Parathyroid adenoma (tissue), 2 donors: ENCODE results near the gene MAPK9.

Experiments
- H2AFZ ChIP-seq: fragments of 300-600 bp; sonication (generic); one replicate; pipeline ENCODE4 v1.7.0; 2017; ENCODE audit warnings: antibody characterized with exemption, mild to moderate bottlenecking
- H3K27ac ChIP-seq: fragments of 300-600 bp; sonication (generic); one replicate; pipeline ENCODE4 v1.7.0; 2017
- H3K27me3 ChIP-seq: fragments of 300-600 bp; sonication (generic); one replicate; pipeline ENCODE4 v1.7.0; 2017; ENCODE audit warnings: low read length; ENCODE audit not compliant: control insufficient read depth, insufficient read depth
- H3K36me3 ChIP-seq: fragments of 300-600 bp; sonication (generic); one replicate; pipeline ENCODE4 v1.7.0; 2017; ENCODE audit warnings: low read length; ENCODE audit not compliant: control insufficient read depth, insufficient read depth
- H3K4me1 ChIP-seq: fragments of 300-600 bp; sonication (generic); one replicate; pipeline ENCODE4 v1.7.0; 2017; ENCODE audit warnings: control low read depth
- H3K4me2 ChIP-seq: fragments of 300-600 bp; sonication (generic); one replicate; pipeline ENCODE4 v1.7.0; 2017; ENCODE audit warnings: low read length
- H3K4me3 ChIP-seq: fragments of 300-600 bp; sonication (generic); one replicate; pipeline ENCODE4 v1.7.0; 2017; ENCODE audit warnings: low read depth, low read length
- H3K79me2 ChIP-seq: fragments of 300-600 bp; sonication (generic); one replicate; pipeline ENCODE4 v1.7.0; 2017; ENCODE audit warnings: control low read depth
- H3K9ac ChIP-seq: fragments of 300-600 bp; sonication (generic); one replicate; pipeline ENCODE4 v1.7.0; 2017; ENCODE audit warnings: mild to moderate bottlenecking
- H3K9me3 ChIP-seq: fragments of 300-600 bp; sonication (generic); one replicate; pipeline ENCODE4 v1.7.0; 2017; ENCODE audit warnings: low read length; ENCODE audit not compliant: control insufficient read depth
- CTCF ChIP-seq: fragments of 300-600 bp; sonication (generic); IDR thresholded peaks from one replicate; pipeline ENCODE4 v1.7.0; 2017; ENCODE audit warnings: antibody characterized with exemption, mild to moderate bottlenecking
- donor health status: primary hyperparathyroidism.

The MAPK9 gene

GRCh38 chr5:180193749-180194375 lies 98.0 kb downstream of the MAPK9 start:
- no peaks in the 10 kb centered on the region for H3K27me3 ChIP-seq
- no peaks in the 10 kb centered on the region for H3K36me3 ChIP-seq
- TF ChIP-seq CTCF = no peak
- H3K27ac ChIP-seq = no peak overlapping the region
- H3K4me3 ChIP-seq = no peak overlapping the region
- H3K9me3 ChIP-seq = no peaks in the 10 kb centered on the region
- no peaks in the 10 kb centered on the region for H3K4me1 ChIP-seq
- H2AFZ ChIP-seq = no peak overlapping the region
- no peaks in the 10 kb centered on the region for H3K79me2 ChIP-seq
- H3K9ac ChIP-seq = no peak overlapping the region
- H3K4me2 ChIP-seq = no peak overlapping the region

DNA sequence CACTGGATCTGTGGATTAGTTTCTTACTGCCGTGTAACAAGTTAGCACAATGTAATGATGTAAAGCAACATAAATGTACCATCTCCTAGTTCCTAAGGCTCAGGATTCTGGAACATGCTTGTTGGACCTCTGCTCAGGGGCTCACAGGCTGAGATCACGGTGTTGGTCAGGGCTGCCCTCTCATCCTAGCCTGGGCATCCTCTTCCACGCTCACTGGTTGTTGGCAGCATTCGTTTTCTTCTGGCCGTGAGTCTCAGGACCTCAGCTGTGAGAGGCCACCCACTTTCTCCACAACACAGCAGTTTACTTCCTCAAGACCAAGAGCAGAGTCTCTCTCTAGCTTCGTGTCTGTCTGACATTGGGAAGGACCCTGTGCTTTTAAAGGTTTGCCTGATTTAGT lies 100.2 kb downstream of the MAPK9 start:
- H3K79me2 ChIP-seq = no peaks in the 10 kb centered on the region
- no peaks in the 10 kb centered on the region for H3K27me3 ChIP-seq
- no peak for TF ChIP-seq CTCF
- no peaks in the 10 kb centered on the region for H3K36me3 ChIP-seq
- H3K4me3 ChIP-seq = no peak overlapping the region
- H3K9me3 ChIP-seq = no peaks in the 10 kb centered on the region
- H3K9ac ChIP-seq = no peak overlapping the region
- no peaks in the 10 kb centered on the region for H3K4me1 ChIP-seq
- no peak overlapping the region for H3K27ac ChIP-seq
- H3K4me2 ChIP-seq = no peak overlapping the region
- H2AFZ ChIP-seq = no peak overlapping the region

DNA sequence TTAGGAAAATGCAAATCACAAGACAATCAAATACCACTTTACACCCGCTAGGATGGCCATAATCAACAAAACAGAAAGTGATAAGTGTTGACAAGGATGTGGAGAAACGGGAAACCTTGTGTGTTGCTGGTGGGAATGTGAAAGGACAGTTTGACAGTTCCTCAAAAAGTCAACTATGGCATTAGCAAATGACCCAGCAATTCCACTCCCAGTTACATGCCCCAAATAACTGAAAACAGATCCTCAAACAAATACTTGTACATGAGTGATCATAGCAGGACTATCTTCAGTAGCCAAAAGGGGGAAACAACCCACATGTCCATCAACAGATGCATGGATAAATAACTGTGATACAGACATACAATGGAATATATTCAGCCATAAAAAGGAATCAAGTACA lies 104.1 kb downstream of the MAPK9 start:
- Histone ChIP-seq H3K27me3 (no peaks in the 10 kb centered on the region), H3K4me3 (no peak overlapping the region), H3K4me1 (no peaks in the 10 kb centered on the region), H3K36me3 (no peaks in the 10 kb centered on the region), H3K4me2 (no peak overlapping the region), H3K79me2 (no peaks in the 10 kb centered on the region), H2AFZ (no peak overlapping the region), H3K27ac (no peak overlapping the region), H3K9ac (no peak overlapping the region), H3K9me3 (no peaks in the 10 kb centered on the region)
- TF ChIP-seq CTCF = no peak
